ENCODE data around the gene TBC1D3B. TPM values are rescaled to one million over a fixed set of nuclear protein-coding genes. Genes with fewer than 3 reads are reported as not detected.

TBC1D3B gene
- total RNA-seq, 1 experiment from 2014 or later, result 6.3 TPM

DNA sequence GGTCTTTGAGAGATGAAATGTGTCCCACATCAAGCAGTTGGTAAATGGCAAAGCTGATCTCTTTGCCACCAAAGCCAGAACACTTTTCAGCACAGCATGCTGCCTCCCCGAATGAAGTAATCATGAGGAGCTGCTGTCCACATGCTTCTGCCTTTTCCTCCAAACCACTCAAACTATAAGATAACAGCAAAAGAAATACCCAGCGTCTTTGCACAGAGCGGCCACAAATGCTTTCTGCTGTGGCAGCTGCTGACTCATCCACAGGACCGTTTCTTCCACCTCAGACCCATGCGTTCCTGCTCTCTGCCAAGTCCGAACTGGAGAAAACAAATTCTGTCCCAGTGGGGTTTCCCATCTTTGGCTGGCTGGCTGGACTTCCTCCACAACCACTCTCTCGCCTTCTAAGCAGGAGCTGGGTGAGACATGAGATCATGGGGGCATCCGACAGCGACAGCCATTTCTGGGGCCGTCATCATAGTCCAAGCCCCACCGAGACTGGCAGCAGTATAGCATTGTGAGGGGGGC, 27.1 kb downstream of the TBC1D3B start (continued):
- TF ChIP-seq, protein P1, sequence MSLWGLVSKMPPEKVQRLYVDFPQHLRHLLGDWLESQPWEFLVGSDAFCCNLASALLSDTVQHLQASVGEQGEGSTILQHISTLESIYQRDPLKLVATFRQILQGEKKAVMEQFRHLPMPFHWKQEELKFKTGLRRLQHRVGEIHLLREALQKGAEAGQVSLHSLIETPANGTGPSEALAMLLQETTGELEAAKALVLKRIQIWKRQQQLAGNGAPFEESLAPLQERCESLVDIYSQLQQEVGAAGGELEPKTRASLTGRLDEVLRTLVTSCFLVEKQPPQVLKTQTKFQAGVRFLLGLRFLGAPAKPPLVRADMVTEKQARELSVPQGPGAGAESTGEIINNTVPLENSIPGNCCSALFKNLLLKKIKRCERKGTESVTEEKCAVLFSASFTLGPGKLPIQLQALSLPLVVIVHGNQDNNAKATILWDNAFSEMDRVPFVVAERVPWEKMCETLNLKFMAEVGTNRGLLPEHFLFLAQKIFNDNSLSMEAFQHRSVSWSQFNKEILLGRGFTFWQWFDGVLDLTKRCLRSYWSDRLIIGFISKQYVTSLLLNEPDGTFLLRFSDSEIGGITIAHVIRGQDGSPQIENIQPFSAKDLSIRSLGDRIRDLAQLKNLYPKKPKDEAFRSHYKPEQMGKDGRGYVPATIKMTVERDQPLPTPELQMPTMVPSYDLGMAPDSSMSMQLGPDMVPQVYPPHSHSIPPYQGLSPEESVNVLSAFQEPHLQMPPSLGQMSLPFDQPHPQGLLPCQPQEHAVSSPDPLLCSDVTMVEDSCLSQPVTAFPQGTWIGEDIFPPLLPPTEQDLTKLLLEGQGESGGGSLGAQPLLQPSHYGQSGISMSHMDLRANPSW (CRISPR knock-in tag; conservative IDR thresholded peaks at IDR 0.05; ENCODE audit: low read depth), result no peak
- TF ChIP-seq, protein P2, sequence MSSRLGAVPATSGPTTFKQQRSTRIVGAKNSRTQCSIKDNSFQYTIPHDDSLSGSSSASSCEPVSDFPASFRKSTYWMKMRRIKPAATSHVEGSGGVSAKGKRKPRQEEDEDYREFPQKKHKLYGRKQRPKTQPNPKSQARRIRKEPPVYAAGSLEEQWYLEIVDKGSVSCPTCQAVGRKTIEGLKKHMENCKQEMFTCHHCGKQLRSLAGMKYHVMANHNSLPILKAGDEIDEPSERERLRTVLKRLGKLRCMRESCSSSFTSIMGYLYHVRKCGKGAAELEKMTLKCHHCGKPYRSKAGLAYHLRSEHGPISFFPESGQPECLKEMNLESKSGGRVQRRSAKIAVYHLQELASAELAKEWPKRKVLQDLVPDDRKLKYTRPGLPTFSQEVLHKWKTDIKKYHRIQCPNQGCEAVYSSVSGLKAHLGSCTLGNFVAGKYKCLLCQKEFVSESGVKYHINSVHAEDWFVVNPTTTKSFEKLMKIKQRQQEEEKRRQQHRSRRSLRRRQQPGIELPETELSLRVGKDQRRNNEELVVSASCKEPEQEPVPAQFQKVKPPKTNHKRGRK (CRISPR knock-in tag; IDR thresholded peaks at IDR 0.05; ENCODE audit: borderline replicate concordance), result no peak
- TF ChIP-seq NR3C1 (CRISPR knock-in tag; conservative IDR thresholded peaks at IDR 0.05; ENCODE audit: low read depth) (no peak), EMX1 (CRISPR knock-in tag; IDR thresholded peaks at IDR 0.05) (no peak), JUN (CRISPR knock-in tag; IDR thresholded peaks at IDR 0.05) (no peak), KAT7 (CRISPR knock-in tag; IDR thresholded peaks at IDR 0.05; ENCODE audit: borderline replicate concordance) (no peak), CTCF (IDR thresholded peaks at IDR 0.05) (no peak), SMAD4 (CRISPR knock-in tag; IDR thresholded peaks at IDR 0.05) (no peak), FOXP1 (CRISPR knock-in tag; IDR thresholded peaks at IDR 0.05; ENCODE audit: borderline replicate concordance) (no peak), TP53 (CRISPR knock-in tag; IDR thresholded peaks at IDR 0.05) (no peak), ZNF219 (CRISPR knock-in tag; IDR thresholded peaks at IDR 0.05; ENCODE audit: borderline replicate concordance) (no peak), CREB1 (CRISPR knock-in tag; IDR thresholded peaks at IDR 0.05) (no peak), ATF6 (CRISPR knock-in tag; IDR thresholded peaks at IDR 0.05) (no peak)
- TF ChIP-seq, protein P3, sequence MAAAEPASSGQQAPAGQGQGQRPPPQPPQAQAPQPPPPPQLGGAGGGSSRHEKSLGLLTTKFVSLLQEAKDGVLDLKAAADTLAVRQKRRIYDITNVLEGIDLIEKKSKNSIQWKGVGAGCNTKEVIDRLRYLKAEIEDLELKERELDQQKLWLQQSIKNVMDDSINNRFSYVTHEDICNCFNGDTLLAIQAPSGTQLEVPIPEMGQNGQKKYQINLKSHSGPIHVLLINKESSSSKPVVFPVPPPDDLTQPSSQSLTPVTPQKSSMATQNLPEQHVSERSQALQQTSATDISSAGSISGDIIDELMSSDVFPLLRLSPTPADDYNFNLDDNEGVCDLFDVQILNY (CRISPR knock-in tag; IDR thresholded peaks at IDR 0.05), result no peak

- no peak overlapping the region for H3K27ac Mint-ChIP-seq
- peak; percentile 66 for DNase-seq (ENCODE audit: low spot score)
- POLR2A ChIA-PET, result no interaction called here
These were observed 27.7 kb downstream of the TBC1D3B start for GRCh38 chr17:36148559-36149295.

More at GRCh38 chr17:36148559-36149295, 27.7 kb downstream of the TBC1D3B start:
- H3K27me3 Mint-ChIP-seq (ENCODE audit: low read depth), result no peaks in the 10 kb centered on the region; the same call in 1 of the 2 replicates
- H3K36me3 Mint-ChIP-seq, result no peaks in the 10 kb centered on the region
- no peak overlapping the region for H3K4me3 Mint-ChIP-seq
- TF ChIP-seq CTCF (IDR thresholded peaks at IDR 0.05) (peak; percentile 97), AR (CRISPR knock-in tag; IDR thresholded peaks at IDR 0.05) (no peak), GABPB1 (CRISPR knock-in tag; IDR thresholded peaks at IDR 0.05) (no peak)
- ATAC-seq, result peak; percentile 90
- no peaks in the 10 kb centered on the region for H3K9me3 Mint-ChIP-seq
- peaks cover 9% of the 10 kb centered on the region for H3K4me1 Mint-ChIP-seq
- CTCF ChIA-PET, result interaction anchor here (0.6 to 6.7 kb wide), 32 partner anchors 14 to 334 kb away, joined by 3 to 78 read pairs (median 4); partner anchors contain the start of genes CCL14, CCL16 and RDM1

All from WTC11 (cell line).